AG04450 (cell line): ENCODE results near the gene TADA3. TPM values are rescaled to one million over a fixed set of nuclear protein-coding genes. Genes with fewer than 3 reads are reported as not detected.
A peak's percentile ranks its signal among the peaks of the same experiment; 100 is the strongest.

ENCODE experiments used
- CTCF ChIA-PET: fragments of 300-600, 350-600 bp; formaldehyde crosslinking; extraction: SDS; loops from one replicate; lab custom pipeline; 2022; ENCODE audit warnings: antibody characterized with exemption, inconsistent platforms; lab: Charles Lee
- POLR2A ChIA-PET: fragments of 350-600 bp; formaldehyde crosslinking; extraction: SDS; loops from one replicate; lab custom pipeline; 2021; ENCODE audit warnings: antibody characterized with exemption, inconsistent platforms; lab: Yijun Ruan, JAX
- DNase-seq: peaks from one replicate; pipeline ENCODE4 v3.0.0-alpha.2; 2011; ENCODE audit warnings: low read depth, low spot score
- H3K27ac ChIP-seq: one replicate; pipeline ENCODE4 v1.5.1; 2012; ENCODE audit warnings: low read depth, low read length, control low read depth
- H3K27me3 ChIP-seq: one replicate; pipeline ENCODE4 v1.6.0; 2012; ENCODE audit warnings: low read length; ENCODE audit not compliant: control insufficient read depth, insufficient read depth
- H3K4me3 ChIP-seq: 2 replicates; pipeline ENCODE4 v1.5.1; 2011; ENCODE audit warnings: mild to moderate bottlenecking, low read depth, low read length, control low read depth
- H3K9me3 ChIP-seq: 2 replicates; pipeline ENCODE4 v1.5.1; 2012; ENCODE audit warnings: low read length; ENCODE audit not compliant: control insufficient read depth, insufficient read depth
- polyA plus RNA-seq: library from polyadenylated mRNA; depleted of rRNA; stranded (reverse); fragments of >200 nt; gene quantifications from 2 replicates; pipeline ENCODE4 v1.2.3, GENCODE V29; 2011
- TF ChIP-seq, protein P1 (sequence below): IDR thresholded peaks from 2 replicates; pipeline ENCODE4 v1.5.1; 2011; ENCODE audit warnings: low read depth, low read length, control low read depth, inconsistent platforms

The TADA3 gene
- polyA plus RNA-seq, 1 experiment = 61.8 TPM

GRCh38 chr3:9780458-9780812 lies 11.8 kb downstream of the TADA3 start:
- DNase-seq = no peak
- POLR2A ChIA-PET = interaction anchor here (0.6 to 1.6 kb wide), 3 partner anchors 13 to 39 kb away, joined by 3 to 4 read pairs (median 3); no protein-coding TSS in a partner anchor
- TF ChIP-seq, protein P1, sequence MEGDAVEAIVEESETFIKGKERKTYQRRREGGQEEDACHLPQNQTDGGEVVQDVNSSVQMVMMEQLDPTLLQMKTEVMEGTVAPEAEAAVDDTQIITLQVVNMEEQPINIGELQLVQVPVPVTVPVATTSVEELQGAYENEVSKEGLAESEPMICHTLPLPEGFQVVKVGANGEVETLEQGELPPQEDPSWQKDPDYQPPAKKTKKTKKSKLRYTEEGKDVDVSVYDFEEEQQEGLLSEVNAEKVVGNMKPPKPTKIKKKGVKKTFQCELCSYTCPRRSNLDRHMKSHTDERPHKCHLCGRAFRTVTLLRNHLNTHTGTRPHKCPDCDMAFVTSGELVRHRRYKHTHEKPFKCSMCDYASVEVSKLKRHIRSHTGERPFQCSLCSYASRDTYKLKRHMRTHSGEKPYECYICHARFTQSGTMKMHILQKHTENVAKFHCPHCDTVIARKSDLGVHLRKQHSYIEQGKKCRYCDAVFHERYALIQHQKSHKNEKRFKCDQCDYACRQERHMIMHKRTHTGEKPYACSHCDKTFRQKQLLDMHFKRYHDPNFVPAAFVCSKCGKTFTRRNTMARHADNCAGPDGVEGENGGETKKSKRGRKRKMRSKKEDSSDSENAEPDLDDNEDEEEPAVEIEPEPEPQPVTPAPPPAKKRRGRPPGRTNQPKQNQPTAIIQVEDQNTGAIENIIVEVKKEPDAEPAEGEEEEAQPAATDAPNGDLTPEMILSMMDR = no peak

DNA sequence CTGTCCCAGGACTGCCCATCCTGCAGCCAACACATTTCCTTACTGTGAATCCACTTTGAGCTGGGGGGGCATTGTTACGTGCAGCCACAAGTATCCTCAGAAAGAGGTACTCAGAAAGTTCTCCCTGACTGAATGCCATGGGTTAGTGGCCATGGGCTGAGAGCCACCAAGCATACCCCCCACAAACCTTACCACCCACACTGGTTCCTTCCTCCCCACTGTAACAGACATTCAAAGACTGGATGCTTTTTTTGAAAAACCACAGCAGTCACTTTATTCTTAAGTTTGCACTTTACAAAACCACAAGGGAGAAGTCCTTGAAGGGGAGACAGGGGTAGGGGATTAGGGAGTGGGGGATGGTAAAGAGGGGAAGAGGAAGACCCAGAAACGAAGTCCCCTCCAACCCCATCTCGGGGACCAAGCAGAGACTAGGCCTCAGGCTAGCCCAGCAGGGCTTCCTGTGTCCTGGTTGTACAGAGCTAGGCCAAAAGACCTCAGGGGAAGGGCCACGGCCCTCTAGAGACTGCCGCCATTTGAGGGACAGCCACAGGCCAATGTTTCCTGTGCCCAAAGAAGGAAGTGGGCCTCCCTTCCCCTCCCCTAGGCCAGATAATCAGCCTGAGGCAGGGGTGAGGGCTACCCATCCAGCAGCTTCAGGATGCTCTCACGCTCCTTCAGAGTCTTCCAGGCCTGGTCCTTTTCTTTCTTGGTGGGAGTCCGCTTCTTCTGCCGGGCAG lies 12.4 kb downstream of the TADA3 start:
- peaks cover 2% of the 10 kb centered on the region; the same call in 1 of the 2 replicates for H3K9me3 ChIP-seq
- POLR2A ChIA-PET = interaction anchor here (0.6 to 1.6 kb wide), 3 partner anchors 14 to 40 kb away, joined by 3 to 4 read pairs (median 3); no protein-coding TSS in a partner anchor
- no peak overlapping the region for H3K27ac ChIP-seq
- H3K27me3 ChIP-seq = no peaks in the 10 kb centered on the region
- CTCF ChIA-PET = no interaction called here
- H3K4me3 ChIP-seq = no peak overlapping the region
- no peak for DNase-seq
- TF ChIP-seq, protein P1 = no peak

More at GRCh38 chr3:9780458-9780812, 11.8 kb downstream of the TADA3 start:
- CTCF ChIA-PET = interaction anchor here (0.5 kb wide), 1 partner anchor 334 kb away, joined by 3 read pairs; no protein-coding TSS in a partner anchor
- H3K4me3 ChIP-seq = no peak overlapping the region
- H3K27me3 ChIP-seq = no peaks in the 10 kb centered on the region
- no peak overlapping the region for H3K27ac ChIP-seq
- peaks cover 2% of the 10 kb centered on the region; the same call in 1 of the 2 replicates for H3K9me3 ChIP-seq

DNA sequence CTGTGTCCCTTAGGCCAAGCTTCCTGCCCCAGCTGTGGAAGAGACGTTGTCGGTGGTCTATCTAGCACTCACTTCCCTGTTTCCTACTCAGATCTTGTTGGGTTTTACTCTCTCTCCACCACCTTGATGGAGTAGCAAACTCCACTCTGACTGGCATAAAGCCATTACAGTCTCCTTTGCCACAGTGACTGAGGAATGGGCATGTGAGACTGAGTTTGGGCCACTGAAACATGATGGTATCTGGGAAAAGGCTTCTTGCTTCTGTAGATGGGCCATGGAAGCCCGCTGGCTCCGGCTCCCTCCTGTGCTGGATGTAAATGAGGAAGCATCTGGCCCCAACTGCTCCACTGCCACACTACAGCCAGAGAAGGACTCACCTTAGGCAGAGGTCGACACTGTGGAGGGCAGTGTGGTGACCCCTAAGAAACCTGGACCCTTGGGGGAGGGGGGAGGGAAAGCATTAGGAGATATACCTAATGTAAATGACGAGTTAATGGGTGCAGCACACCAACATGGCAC lies 13.1 kb downstream of the TADA3 start:
- ChIA-PET POLR2A (no interaction called here), CTCF (no interaction called here)
- H3K27ac ChIP-seq = no peak overlapping the region
- no peak for DNase-seq
- H3K9me3 ChIP-seq = peaks cover 2% of the 10 kb centered on the region; the same call in 1 of the 2 replicates
- H3K27me3 ChIP-seq = no peaks in the 10 kb centered on the region
- no peak overlapping the region for H3K4me3 ChIP-seq
- TF ChIP-seq, protein P1 = no peak

DNA sequence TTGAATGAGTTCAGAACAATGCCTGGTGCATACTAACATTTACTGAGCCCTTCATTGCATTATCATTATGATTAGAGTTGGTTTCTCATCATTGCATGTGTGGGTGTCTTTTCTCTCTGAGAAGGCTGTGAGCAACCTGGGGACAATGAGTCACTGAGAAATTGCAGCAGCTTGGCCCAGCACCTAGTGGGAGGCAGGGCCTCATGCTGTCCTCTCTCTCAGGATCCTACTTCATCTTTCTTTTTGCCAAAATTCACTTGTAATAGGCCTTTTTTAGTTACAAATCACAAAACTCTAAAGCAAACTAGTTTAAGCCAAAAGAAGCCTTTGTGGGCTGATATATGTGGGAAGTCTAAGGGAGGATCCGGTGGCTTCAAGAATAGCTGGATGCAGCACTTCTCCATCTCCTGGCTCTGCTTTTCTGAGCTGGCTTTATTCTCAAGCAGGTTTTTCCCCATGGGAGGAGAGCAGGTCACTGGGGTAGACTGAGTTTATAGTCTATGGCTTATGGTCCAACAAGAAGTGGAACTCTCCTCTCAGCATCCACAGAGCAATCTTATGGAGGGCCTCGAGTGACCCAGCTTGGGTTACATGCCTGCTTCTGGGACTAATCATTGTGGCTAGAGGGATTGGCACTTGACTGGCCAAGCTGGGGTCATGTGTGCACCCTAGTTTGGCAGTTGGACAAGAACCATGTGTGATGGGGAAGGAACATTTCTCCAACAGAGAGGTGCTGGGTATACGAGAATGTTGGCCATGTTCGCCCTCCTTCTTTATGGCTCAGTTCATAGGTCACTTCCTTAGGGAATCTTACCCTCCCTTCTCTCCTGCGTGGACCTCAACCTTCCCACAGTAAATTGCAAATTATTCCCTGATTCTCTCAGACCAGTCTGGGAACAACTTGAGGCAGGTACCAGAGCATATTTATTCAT lies 13.9 kb downstream of the TADA3 start:
- H3K9me3 ChIP-seq = no peaks in the 10 kb centered on the region
- TF ChIP-seq, protein P1 = no peak
- DNase-seq = no peak
- H3K27ac ChIP-seq = peak overlapping the region; percentile 75
- POLR2A ChIA-PET = interaction anchor here (0.7 to 1.0 kb wide), 2 partner anchors 29 to 30 kb away, joined by 3 to 6 read pairs; partner anchors contain the start of gene OGG1
- no peak overlapping the region for H3K4me3 ChIP-seq
- H3K27me3 ChIP-seq = no peaks in the 10 kb centered on the region
- CTCF ChIA-PET = interaction anchor here (0.6 kb wide), 1 partner anchor 1277 kb away, joined by 3 read pairs; the partner anchor contains the start of gene LMCD1
